HCT116 (cell line): ENCODE results near the gene TJP1. TPM values are rescaled to one million over a fixed set of nuclear protein-coding genes. Genes with fewer than 3 reads are reported as not detected.

Experiments used
- ATAC-seq: fragments of 200-7000 bp; cut with Tn5 transposase; 2 replicates; pipeline ENCODE4 v1.9.1; 2020; ENCODE audit warnings: mild to moderate bottlenecking, moderate library complexity
- BruUV-seq: library from RNA; stranded (reverse); fragments of 400-500 nt; replicated peaks from 2 replicates; lab custom pipeline; 2021; lab: Mats Ljungman, UMichigan
- CTCF ChIA-PET: fragments of 300-600 bp; sonication (Branson Sonifier 250); formaldehyde crosslinking; loops from one replicate; lab custom pipeline; 2021; ENCODE audit warnings: antibody characterized with exemption; lab: Charles Lee
- POLR2A ChIA-PET: fragments of 300-600, 350-600 bp; sonication (Branson Sonifier 250); formaldehyde crosslinking; loops from one replicate; lab custom pipeline; 2021; ENCODE audit warnings: antibody characterized with exemption; lab: Charles Lee
- RAD21 ChIA-PET, 2 experiments: fragments of 300-600 bp; sonication (Branson Sonifier 250); formaldehyde crosslinking; loops; one replicate each; lab custom pipeline; 2023; ENCODE audit warnings: low total read pairs in 2 of 2; ENCODE audit not compliant: uncharacterized antibody in 2 of 2, unreplicated experiment in 2 of 2, low non-redundant PET in 1 of 2; lab: Charles Lee
- DNase-seq: peaks from one replicate; pipeline ENCODE4 v3.0.0-alpha.2; 2010; ENCODE audit warnings: low read depth, low spot score
- H2AFZ ChIP-seq: fragments of 200-600 bp; shearing (Covaris generic), sonication (generic); 2 replicates; pipeline ENCODE4 v1.6.1; 2017; ENCODE audit warnings: low read depth, mixed run types, mixed read lengths, antibody characterized with exemption, low read length; ENCODE audit not compliant: poor library complexity, severe bottlenecking
- H3K27ac ChIP-seq: 2 replicates; pipeline ENCODE4 v1.5.1; 2012; ENCODE audit warnings: low read depth, low read length
- H3K27me3 ChIP-seq: fragments of 200-600 bp; sonication (generic); 2 replicates; pipeline ENCODE4 v1.6.1; 2016; ENCODE audit warnings: mixed run types, low read length, mixed read lengths; ENCODE audit not compliant: insufficient read depth
- H3K36me3 ChIP-seq, 2 experiments: fragments of 200-500 bp in 1 of 2; fragments of 200-600 bp in 1 of 2; sonication (Bioruptor generic) in 1 of 2; sonication (generic) in 1 of 2; 2 replicates each; pipeline versions ENCODE4 v1.5.1 to v1.6.1; 2014 to 2016; ENCODE audit warnings: low read length in 2 of 2, inconsistent platforms in 1 of 2, mixed read lengths in 1 of 2, mixed run types in 1 of 2; ENCODE audit not compliant: insufficient read depth in 2 of 2, control insufficient read depth in 1 of 2
- H3K4me1 ChIP-seq, 2 experiments: fragments of 200-600 bp in 1 of 2; sonication (generic) in 1 of 2; 2 replicates each; pipeline versions ENCODE4 v1.5.1 to v1.6.1; 2012 to 2017; ENCODE audit warnings: low read length in 2 of 2, inconsistent platforms in 1 of 2, mild to moderate bottlenecking in 1 of 2, mixed read lengths in 1 of 2, mixed run types in 1 of 2, moderate library complexity in 1 of 2; ENCODE audit not compliant: insufficient read depth in 2 of 2, control insufficient read depth in 1 of 2
- H3K4me2 ChIP-seq: fragments of 200-600 bp; sonication (generic); 2 replicates; pipeline ENCODE4 v1.6.1; 2017; ENCODE audit warnings: mixed run types, low read length, mixed read lengths
- H3K4me3 ChIP-seq, 2 experiments: fragments of 200-600 bp in 1 of 2; sonication (generic) in 1 of 2; replicated peaks in 1 of 2; 2 replicates each; pipeline ENCODE4 v1.5.1; 2011 to 2016; ENCODE audit warnings: low read length in 2 of 2, control low read depth in 1 of 2, low read depth in 1 of 2, mild to moderate bottlenecking in 1 of 2, mixed read lengths in 1 of 2, mixed run types in 1 of 2
- H3K79me2 ChIP-seq: fragments of 200-600 bp; sonication (generic); 2 replicates; pipeline ENCODE4 v1.6.1; 2017; ENCODE audit warnings: mild to moderate bottlenecking, mixed run types, low read length, moderate library complexity, mixed read lengths; ENCODE audit not compliant: insufficient read depth
- H3K9ac ChIP-seq: fragments of 200-600 bp; sonication (generic); 2 replicates; pipeline ENCODE4 v1.6.1; 2016; ENCODE audit warnings: low read length, mixed read lengths
- H3K9me2 ChIP-seq: fragments of 200-600 bp; sonication (generic), shearing (Covaris generic); 2 replicates; pipeline ENCODE4 v1.6.1; 2017; ENCODE audit warnings: mixed run types, mild to moderate bottlenecking, moderate library complexity; ENCODE audit not compliant: insufficient read depth
- H3K9me3 ChIP-seq, 2 experiments: fragments of 200-500 bp in 1 of 2; fragments of 200-600 bp in 1 of 2; sonication (Bioruptor generic) in 1 of 2; sonication (generic) in 1 of 2; 2 replicates each; pipeline ENCODE4 v1.6.1; 2014 to 2017; ENCODE audit warnings: low read length in 2 of 2, mixed read lengths in 2 of 2, inconsistent platforms in 1 of 2, low read depth in 1 of 2, mild to moderate bottlenecking in 1 of 2, mixed run types in 1 of 2, moderate library complexity in 1 of 2; ENCODE audit not compliant: control insufficient read depth in 1 of 2, insufficient read depth in 1 of 2
- H4K20me1 ChIP-seq: fragments of 200-600 bp; sonication (generic), shearing (Covaris generic); 2 replicates; pipeline ENCODE4 v1.6.1; 2017; ENCODE audit warnings: mixed run types, mild to moderate bottlenecking, moderate library complexity; ENCODE audit not compliant: insufficient read depth
- CBX3 ChIP-seq: IDR thresholded peaks from 2 replicates; pipeline ENCODE4 v1.6.1; 2012; ENCODE audit warnings: low read depth
- CEBPB ChIP-seq: IDR thresholded peaks from 2 replicates; pipeline ENCODE4 v1.6.1; 2012; ENCODE audit warnings: low read depth
- EGR1 ChIP-seq: IDR thresholded peaks from 2 replicates; pipeline ENCODE4 v1.6.1; 2012; ENCODE audit warnings: low read depth
- ELF1 ChIP-seq: IDR thresholded peaks from 2 replicates; pipeline ENCODE4 v1.6.1; 2012; ENCODE audit warnings: low read depth, borderline replicate concordance
- EZH2 ChIP-seq: fragments of 200-600 bp; sonication (generic); IDR thresholded peaks from 2 replicates; pipeline ENCODE4 v1.6.1; 2017; ENCODE audit warnings: antibody characterized with exemption, mixed run types
- FOSL1 ChIP-seq: IDR thresholded peaks from 2 replicates; pipeline ENCODE4 v1.6.1; 2012; ENCODE audit warnings: low read depth
- JUND ChIP-seq: IDR thresholded peaks from 2 replicates; pipeline ENCODE4 v1.6.1; 2012
- POLR2A ChIP-seq: IDR thresholded peaks from 2 replicates; pipeline ENCODE4 v1.7.0; 2011; ENCODE audit warnings: borderline replicate concordance; ENCODE audit not compliant: insufficient read depth, insufficient read length; ENCODE audit errors: extremely low read depth
- POLR2AphosphoS5 ChIP-seq: IDR thresholded peaks from 2 replicates; pipeline ENCODE4 v1.6.1; 2011; ENCODE audit warnings: mild to moderate bottlenecking, low read depth, low read length, moderate library complexity
- RAD21 ChIP-seq: IDR thresholded peaks from 2 replicates; pipeline ENCODE4 v1.6.1; 2012; ENCODE audit warnings: low read depth, mild to moderate bottlenecking
- SIN3A ChIP-seq: IDR thresholded peaks from 2 replicates; pipeline ENCODE4 v1.6.1; 2012; ENCODE audit warnings: low read depth
- SP1 ChIP-seq: IDR thresholded peaks from 2 replicates; pipeline ENCODE4 v1.6.1; 2012; ENCODE audit warnings: low read depth
- SRF ChIP-seq: IDR thresholded peaks from 2 replicates; pipeline ENCODE4 v1.6.1; 2012; ENCODE audit warnings: low read depth
- TCF7L2 ChIP-seq: IDR thresholded peaks from 2 replicates; pipeline ENCODE4 v1.7.0; 2011; ENCODE audit warnings: borderline replicate concordance, inconsistent platforms; ENCODE audit not compliant: insufficient read depth, insufficient read length; ENCODE audit errors: extremely low read depth
- ZBTB33 ChIP-seq: IDR thresholded peaks from 2 replicates; pipeline ENCODE4 v1.6.1; 2011; ENCODE audit warnings: mild to moderate bottlenecking, low read length, moderate library complexity; ENCODE audit not compliant: insufficient replicate concordance; ENCODE audit errors: extremely low read depth
- ZFX ChIP-seq: fragments of 450-650 bp; IDR thresholded peaks from 2 replicates; pipeline ENCODE4 v1.6.1; 2017
- ZNF274 ChIP-seq: fragments of 200-500 bp; sonication (Bioruptor generic); IDR thresholded peaks from 2 replicates; pipeline ENCODE4 v1.6.1; 2014; ENCODE audit warnings: mild to moderate bottlenecking, low read depth, low read length, inconsistent platforms
- intact Hi-C: fragments of 100-400 bp; cut with micrococcal nuclease; formaldehyde crosslinking; loops from 2 replicates; pipeline ENCODE4 v1.10.0; 2022
- total RNA-seq: library from RNA; stranded (reverse); gene quantifications from one replicate; pipeline ENCODE4 v1.2.1, GENCODE V29; 2021; ENCODE audit not compliant: unreplicated experiment
- TF ChIP-seq, protein P1 (sequence below): IDR thresholded peaks from 2 replicates; pipeline ENCODE4 v1.6.1; 2012
- TF ChIP-seq, protein P2 (sequence below): IDR thresholded peaks from 2 replicates; pipeline ENCODE4 v1.6.1; 2012

The TJP1 gene
- total RNA-seq, 1 experiment from 2014 or later = 83.6 TPM

GRCh38 chr15:29734917-29735572 lies 87.2 kb downstream of the TJP1 start:
- no peaks in the 10 kb centered on the region for H3K9me3 ChIP-seq
- H3K4me3 ChIP-seq = peak overlapping the region in 1 of 2 experiments; percentile 19; a peak in 1 of 4 replicates
- H3K4me2 ChIP-seq = peak overlapping the region; percentile 63
- no peaks in the 10 kb centered on the region for H3K9me2 ChIP-seq
- ATAC-seq (peak; percentile 48), DNase-seq (peak; percentile 31)
- H3K36me3 ChIP-seq = peaks cover 15 to 21% of the 10 kb centered on the region in 2 experiments; a peak in 3 of 4 replicates
- BruUV-seq = no TSS peak
- no peaks in the 10 kb centered on the region for H3K27me3 ChIP-seq
- ChIA-PET RAD21 (interaction anchor here in 1 of 2 experiments (0.7 kb wide), 1 partner anchor 353 kb away, joined by 3 read pairs; no protein-coding TSS in a partner anchor), POLR2A (no interaction called here), CTCF (interaction anchor here (1.5 kb wide), 1 partner anchor 191 kb away, joined by 4 read pairs; no protein-coding TSS in a partner anchor)
- H2AFZ ChIP-seq = no peak overlapping the region
- no peaks in the 10 kb centered on the region for H4K20me1 ChIP-seq
- peaks cover 47 to 55% of the 10 kb centered on the region in 2 experiments for H3K4me1 ChIP-seq
- H3K27ac ChIP-seq = peak overlapping the region; percentile 92; the same call in 1 of the 2 replicates
- no peaks in the 10 kb centered on the region for H3K79me2 ChIP-seq
- TF ChIP-seq JUND (0 out of 2 replicates have a peak, but pooled peaks have one; percentile 13), TCF7L2 (peak; percentile 49), RAD21 (no peak)
- TF ChIP-seq, protein P1, sequence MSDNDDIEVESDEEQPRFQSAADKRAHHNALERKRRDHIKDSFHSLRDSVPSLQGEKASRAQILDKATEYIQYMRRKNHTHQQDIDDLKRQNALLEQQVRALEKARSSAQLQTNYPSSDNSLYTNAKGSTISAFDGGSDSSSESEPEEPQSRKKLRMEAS = peak; percentile 66; the same call in 1 of the 2 replicates
- intact Hi-C loops = no loop called here
- peak overlapping the region; percentile 25 for H3K9ac ChIP-seq

GRCh38 chr15:29731865-29732264 lies 90.4 kb downstream of the TJP1 start:
- BruUV-seq = no TSS peak
- no peaks in the 10 kb centered on the region for H4K20me1 ChIP-seq
- ATAC-seq = no peak
- no peaks in the 10 kb centered on the region for H3K79me2 ChIP-seq
- H3K9me3 ChIP-seq = no peaks in the 10 kb centered on the region
- H3K27ac ChIP-seq = no peak overlapping the region
- no peak overlapping the region for H3K4me3 ChIP-seq
- peaks cover 21 to 28% of the 10 kb centered on the region in 2 experiments for H3K36me3 ChIP-seq
- no peak overlapping the region for H3K4me2 ChIP-seq
- intact Hi-C loops = no loop called here
- POLR2A ChIA-PET = no interaction called here
- no peak overlapping the region for H3K9ac ChIP-seq
- RAD21 ChIA-PET = no interaction called here
- CTCF ChIA-PET = interaction anchor here (1.2 kb wide), 1 partner anchor 75 kb away, joined by 3 read pairs; no protein-coding TSS in a partner anchor
- no peaks in the 10 kb centered on the region for H3K9me2 ChIP-seq
- peaks cover 31 to 35% of the 10 kb centered on the region in 2 experiments for H3K4me1 ChIP-seq
- H2AFZ ChIP-seq = no peak overlapping the region
- no peak for DNase-seq
- H3K27me3 ChIP-seq = no peaks in the 10 kb centered on the region
- TF ChIP-seq EGR1 = no peak
- TF ChIP-seq ZBTB33 = no peak
- no peak for TF ChIP-seq FOSL1
- TF ChIP-seq JUND = no peak
- TF ChIP-seq SRF = no peak
- no peak for TF ChIP-seq POLR2AphosphoS5
- TF ChIP-seq CEBPB = no peak
- TF ChIP-seq ZFX = no peak
- TF ChIP-seq, protein P1 = no peak
- no peak for TF ChIP-seq TCF7L2
- no peak for TF ChIP-seq SIN3A
- TF ChIP-seq, protein P2, sequence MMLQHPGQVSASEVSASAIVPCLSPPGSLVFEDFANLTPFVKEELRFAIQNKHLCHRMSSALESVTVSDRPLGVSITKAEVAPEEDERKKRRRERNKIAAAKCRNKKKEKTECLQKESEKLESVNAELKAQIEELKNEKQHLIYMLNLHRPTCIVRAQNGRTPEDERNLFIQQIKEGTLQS = no peak
- no peak for TF ChIP-seq ZNF274
- no peak for TF ChIP-seq RAD21
- TF ChIP-seq POLR2A = no peak
- no peak for TF ChIP-seq EZH2
- no peak for TF ChIP-seq ELF1
- no peak for TF ChIP-seq SP1
- no peak for TF ChIP-seq CBX3
